CD4-positive, alpha-beta T cell (primary cell): ENCODE measurements around the gene MSX2. TPM values are rescaled to one million over a fixed set of nuclear protein-coding genes. Genes with fewer than 3 reads are reported as not detected.

Experiments
- ATAC-seq: fragments of 200-7000 bp; cut with Tn5 transposase; one replicate; pipeline ENCODE4 v1.10.0; 2022; ENCODE audit warnings: mild to moderate bottlenecking; ENCODE audit not compliant: poor library complexity
- CTCF ChIA-PET: fragments of 350-600 bp; sonication (Branson Sonifier 250); formaldehyde crosslinking; loops from one replicate; lab custom pipeline; 2021; ENCODE audit warnings: antibody characterized with exemption, inconsistent platforms; lab: Charles Lee
- POLR2A ChIA-PET: fragments of 350-600 bp; sonication (Branson Sonifier 250); formaldehyde crosslinking; loops from one replicate; lab custom pipeline; 2021; ENCODE audit warnings: antibody characterized with exemption, inconsistent platforms; lab: Charles Lee
- DNase-seq, 14 experiments: peaks; one replicate each; pipeline ENCODE4 v3.0.0-alpha.2; 2013 to 2020; ENCODE audit warnings: mixed read lengths in 2 of 14
- H3K27ac ChIP-seq, 2 donors: one replicate each; pipeline versions ENCODE4 v1.5.1 to v1.7.0; 2013; ENCODE audit warnings: low read length in 2 of 2, low read depth in 1 of 2, mild to moderate bottlenecking in 1 of 2
- H3K27me3 ChIP-seq, 2 experiments: 1 replicate in 1 of 2; 2 replicates in 1 of 2; pipeline versions ENCODE4 v1.6.1 to v1.7.0; 2013; ENCODE audit warnings: low read length in 2 of 2, control low read depth in 1 of 2, mild to moderate bottlenecking in 1 of 2, moderate library complexity in 1 of 2; ENCODE audit not compliant: insufficient read depth in 2 of 2, control insufficient read depth in 1 of 2
- H3K36me3 ChIP-seq: one replicate; pipeline ENCODE4 v1.6.1; 2013; ENCODE audit warnings: low read length, control low read depth; ENCODE audit not compliant: insufficient read depth
- H3K4me1 ChIP-seq: one replicate; pipeline ENCODE4 v1.6.1; 2013; ENCODE audit warnings: low read length, control low read depth; ENCODE audit not compliant: insufficient read depth
- H3K4me3 ChIP-seq: one replicate; pipeline ENCODE4 v1.5.1; 2013; ENCODE audit warnings: mild to moderate bottlenecking, low read length, moderate library complexity
- H3K9me3 ChIP-seq, 2 experiments: 1 replicate in 1 of 2; 2 replicates in 1 of 2; pipeline versions ENCODE4 v1.6.1 to v1.7.0; 2013; ENCODE audit warnings: low read length in 2 of 2, mild to moderate bottlenecking in 2 of 2, control low read depth in 1 of 2, moderate library complexity in 1 of 2; ENCODE audit not compliant: control insufficient read depth in 1 of 2, insufficient read depth in 1 of 2
- H3K27ac Mint-ChIP-seq: one replicate; pipeline ENCODE4 v1.8.0; 2020; ENCODE audit warnings: mixed read lengths
- H3K27me3 Mint-ChIP-seq: one replicate; pipeline ENCODE4 v1.8.0; 2021; ENCODE audit warnings: mixed read lengths
- H3K36me3 Mint-ChIP-seq: one replicate; pipeline ENCODE4 v1.8.0; 2021; ENCODE audit warnings: low read depth, mixed read lengths
- H3K4me1 Mint-ChIP-seq: one replicate; pipeline ENCODE4 v1.8.0; 2021; ENCODE audit warnings: low read depth, mixed read lengths
- H3K4me3 Mint-ChIP-seq: one replicate; pipeline ENCODE4 v1.8.0; 2020; ENCODE audit warnings: mild to moderate bottlenecking, mixed read lengths
- H3K9me3 Mint-ChIP-seq: one replicate; pipeline ENCODE4 v1.8.0; 2020; ENCODE audit warnings: mixed read lengths
- intact Hi-C, 2 experiments: fragments of 100-400 bp; cut with DNase I in 1 of 2; cut with micrococcal nuclease in 1 of 2; formaldehyde crosslinking; loops; one replicate each; pipeline versions ENCODE4 v1.15.1 to v1.9.0; 2023 to 2025; cut with DNase I, micrococcal nuclease
- total RNA-seq, 174 experiments: library from RNA in 2 of 174; stranded (reverse) in 2 of 174; gene quantifications; one replicate each; pipeline ENCODE4 v1.2.3 and lab custom pipeline; 2021 to 2026
- TF ChIP-seq, protein P1 (sequence below): fragments of 200-600 bp; IDR thresholded peaks from one replicate; pipeline ENCODE4 v1.8.0; 2022; ENCODE audit warnings: antibody characterized with exemption, mild to moderate bottlenecking

Gene MSX2
- total RNA-seq, 2 experiments from 2014 or later: 0.30 to 0.31 TPM

DNA sequence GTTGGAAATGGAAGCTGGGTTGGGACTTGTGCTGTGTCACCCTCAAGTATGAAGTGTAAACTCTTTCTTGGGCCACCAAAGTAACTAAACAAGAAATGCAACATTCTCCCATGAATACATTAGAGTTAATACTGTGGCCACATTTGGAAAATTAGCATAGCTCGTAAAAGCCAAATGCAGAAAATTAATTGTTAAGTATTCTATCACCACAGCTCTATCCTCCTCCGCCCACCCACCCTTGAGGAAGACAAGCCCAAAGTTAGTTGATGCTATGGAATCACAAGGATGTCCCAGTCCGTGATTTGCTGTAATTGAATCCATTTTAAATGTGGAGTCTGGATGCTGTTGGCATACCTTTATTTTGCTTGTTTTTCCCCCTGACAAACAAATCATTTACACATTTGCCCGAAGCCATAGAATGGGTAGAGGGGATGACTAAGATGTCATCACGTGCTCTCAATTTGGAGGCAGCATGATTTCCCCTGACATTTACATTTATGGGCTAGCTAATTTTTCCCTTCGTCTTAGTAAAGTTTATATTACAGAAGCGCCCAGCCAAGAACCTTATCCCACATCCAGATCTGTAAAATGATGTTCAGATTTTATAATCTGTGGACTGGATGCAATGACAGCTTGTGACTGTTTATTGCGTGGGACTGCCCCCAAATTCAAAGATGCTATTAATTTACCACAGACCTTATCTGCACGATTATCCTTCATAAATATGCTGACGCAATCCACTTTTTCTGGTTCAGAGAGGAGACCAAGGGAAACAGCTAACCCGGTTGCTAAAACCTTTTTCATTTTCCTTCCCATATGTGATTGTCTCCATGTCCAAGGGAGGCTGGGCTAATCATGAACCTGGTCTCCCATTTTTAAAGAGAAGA lies 3.7 kb downstream of the MSX2 start:
- ATAC-seq (no peak), DNase-seq (no peak)
- TF ChIP-seq, protein P1, sequence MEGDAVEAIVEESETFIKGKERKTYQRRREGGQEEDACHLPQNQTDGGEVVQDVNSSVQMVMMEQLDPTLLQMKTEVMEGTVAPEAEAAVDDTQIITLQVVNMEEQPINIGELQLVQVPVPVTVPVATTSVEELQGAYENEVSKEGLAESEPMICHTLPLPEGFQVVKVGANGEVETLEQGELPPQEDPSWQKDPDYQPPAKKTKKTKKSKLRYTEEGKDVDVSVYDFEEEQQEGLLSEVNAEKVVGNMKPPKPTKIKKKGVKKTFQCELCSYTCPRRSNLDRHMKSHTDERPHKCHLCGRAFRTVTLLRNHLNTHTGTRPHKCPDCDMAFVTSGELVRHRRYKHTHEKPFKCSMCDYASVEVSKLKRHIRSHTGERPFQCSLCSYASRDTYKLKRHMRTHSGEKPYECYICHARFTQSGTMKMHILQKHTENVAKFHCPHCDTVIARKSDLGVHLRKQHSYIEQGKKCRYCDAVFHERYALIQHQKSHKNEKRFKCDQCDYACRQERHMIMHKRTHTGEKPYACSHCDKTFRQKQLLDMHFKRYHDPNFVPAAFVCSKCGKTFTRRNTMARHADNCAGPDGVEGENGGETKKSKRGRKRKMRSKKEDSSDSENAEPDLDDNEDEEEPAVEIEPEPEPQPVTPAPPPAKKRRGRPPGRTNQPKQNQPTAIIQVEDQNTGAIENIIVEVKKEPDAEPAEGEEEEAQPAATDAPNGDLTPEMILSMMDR: no peak
- ChIA-PET POLR2A (no interaction called here), CTCF (no interaction called here)
- no peaks in the 10 kb centered on the region for H3K9me3 Mint-ChIP-seq
- H3K36me3 Mint-ChIP-seq: no peaks in the 10 kb centered on the region
- no peak overlapping the region for H3K4me3 ChIP-seq
- no peak overlapping the region for H3K27ac Mint-ChIP-seq
- H3K4me3 Mint-ChIP-seq: no peak overlapping the region
- peaks cover 88% of the 10 kb centered on the region for H3K27me3 Mint-ChIP-seq
- H3K4me1 ChIP-seq: peaks cover 16% of the 10 kb centered on the region
- H3K4me1 Mint-ChIP-seq: peaks cover 9% of the 10 kb centered on the region
- H3K9me3 ChIP-seq: peaks cover 0 to 32% of the 10 kb centered on the region in 2 experiments
- H3K36me3 ChIP-seq: no peaks in the 10 kb centered on the region
- H3K27me3 ChIP-seq: peaks cover 65 to 88% of the 10 kb centered on the region in 2 experiments
- no peak overlapping the region for H3K27ac ChIP-seq
- intact Hi-C loops: no loop called here

DNA sequence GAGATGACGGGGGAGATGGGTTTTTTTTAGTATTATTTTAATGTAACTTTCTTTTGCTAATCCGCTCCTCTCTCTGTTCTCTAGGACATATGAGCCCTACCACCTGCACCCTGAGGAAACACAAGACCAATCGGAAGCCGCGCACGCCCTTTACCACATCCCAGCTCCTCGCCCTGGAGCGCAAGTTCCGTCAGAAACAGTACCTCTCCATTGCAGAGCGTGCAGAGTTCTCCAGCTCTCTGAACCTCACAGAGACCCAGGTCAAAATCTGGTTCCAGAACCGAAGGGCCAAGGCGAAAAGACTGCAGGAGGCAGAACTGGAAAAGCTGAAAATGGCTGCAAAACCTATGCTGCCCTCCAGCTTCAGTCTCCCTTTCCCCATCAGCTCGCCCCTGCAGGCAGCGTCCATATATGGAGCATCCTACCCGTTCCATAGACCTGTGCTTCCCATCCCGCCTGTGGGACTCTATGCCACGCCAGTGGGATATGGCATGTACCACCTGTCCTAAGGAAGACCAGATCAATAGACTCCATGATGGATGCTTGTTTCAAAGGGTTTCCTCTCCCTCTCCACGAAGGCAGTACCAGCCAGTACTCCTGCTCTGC lies 4.8 kb downstream of the MSX2 start:
- Histone ChIP-seq H3K9me3 (peaks cover 0 to 34% of the 10 kb centered on the region in 2 experiments), H3K27ac (no peak overlapping the region), H3K36me3 (no peaks in the 10 kb centered on the region), H3K4me3 (no peak overlapping the region), H3K4me1 (peaks cover 8% of the 10 kb centered on the region), H3K27me3 (peaks cover 63 to 88% of the 10 kb centered on the region in 2 experiments)
- TF ChIP-seq, protein P1: no peak
- no peaks in the 10 kb centered on the region for H3K36me3 Mint-ChIP-seq
- POLR2A ChIA-PET: no interaction called here
- peaks cover 88% of the 10 kb centered on the region for H3K27me3 Mint-ChIP-seq
- H3K27ac Mint-ChIP-seq: no peak overlapping the region
- no peak overlapping the region for H3K4me3 Mint-ChIP-seq
- H3K9me3 Mint-ChIP-seq: no peaks in the 10 kb centered on the region
- CTCF ChIA-PET: no interaction called here
- ATAC-seq (no peak), DNase-seq (no peak)
- H3K4me1 Mint-ChIP-seq: peaks cover under 1% of the 10 kb centered on the region
- intact Hi-C loops: no loop called here

DNA sequence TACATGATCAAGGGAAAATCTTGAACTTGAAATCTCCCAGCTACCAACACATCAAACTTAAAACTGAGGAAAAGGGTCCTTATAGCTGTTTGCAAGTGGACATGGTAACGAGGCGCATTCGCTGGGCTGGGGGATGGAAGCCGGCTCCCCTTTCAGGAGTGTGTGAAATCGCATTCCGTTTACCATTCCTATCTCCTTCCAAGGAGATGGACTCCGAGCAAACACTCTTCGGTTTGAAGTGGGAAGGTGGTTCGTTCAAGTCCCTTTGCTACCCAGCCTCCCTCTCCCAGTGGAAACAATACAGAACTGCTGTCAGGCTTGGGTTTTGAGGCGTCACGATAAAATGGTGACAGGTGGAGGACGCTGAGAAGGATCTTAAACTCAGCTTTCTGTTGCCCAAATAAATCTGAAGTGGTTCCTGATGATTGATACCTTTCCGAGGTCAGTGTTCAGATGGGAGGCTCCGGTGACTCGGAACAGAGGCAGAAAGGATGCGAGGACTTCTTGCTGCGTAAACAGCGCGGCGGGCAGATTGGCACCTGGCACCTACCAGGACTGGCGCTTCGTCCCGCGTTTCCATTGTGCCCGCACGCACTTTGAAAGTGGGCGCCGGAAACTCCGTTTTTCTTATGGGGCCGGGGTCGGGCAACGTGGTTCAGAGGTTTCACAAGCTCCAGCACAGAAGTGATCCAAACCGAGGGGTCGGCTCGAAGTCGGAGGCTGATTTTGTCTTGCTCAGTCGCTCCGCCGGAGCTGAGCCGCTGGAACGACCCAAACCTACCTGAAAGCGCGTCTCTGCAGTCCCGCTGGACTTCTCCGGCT lies 7.0 kb downstream of the MSX2 start:
- TF ChIP-seq, protein P1: no peak
- Mint-ChIP-seq H3K36me3 (no peaks in the 10 kb centered on the region), H3K4me3 (no peak overlapping the region), H3K9me3 (no peaks in the 10 kb centered on the region), H3K4me1 (no peaks in the 10 kb centered on the region), H3K27ac (no peak overlapping the region), H3K27me3 (peaks cover 95% of the 10 kb centered on the region)
- H3K4me1 ChIP-seq: no peaks in the 10 kb centered on the region
- H3K27me3 ChIP-seq: peaks cover 63 to 92% of the 10 kb centered on the region in 2 experiments
- no peak overlapping the region for H3K27ac ChIP-seq
- no peak for ATAC-seq
- H3K9me3 ChIP-seq: peaks cover 0 to 36% of the 10 kb centered on the region in 2 experiments
- H3K36me3 ChIP-seq: no peaks in the 10 kb centered on the region
- no peak for DNase-seq
- intact Hi-C loops: no loop called here
- POLR2A ChIA-PET: no interaction called here
- CTCF ChIA-PET: no interaction called here
- H3K4me3 ChIP-seq: no peak overlapping the region
